Spleen (tissue), 7 donors: ENCODE results near the gene RNH1.
A peak's percentile ranks its signal among the peaks of the same experiment; 100 is the strongest.

ENCODE experiments used
- POLR2A ChIP-seq, 3 donors: fragments of 450-650 bp; IDR thresholded peaks; one replicate each; pipeline ENCODE4 v1.5.1; 2017; ENCODE audit warnings: antibody characterized with exemption in 3 of 3, mild to moderate bottlenecking in 1 of 3
- POLR2AphosphoS5 ChIP-seq, 3 donors: sonication (generic); formaldehyde crosslinking; IDR thresholded peaks; one replicate each; pipeline ENCODE4 v1.5.1; 2017; ENCODE audit warnings: antibody characterized with exemption in 3 of 3
- TF ChIP-seq, protein P1 (sequence below), 11 experiments: fragments of 200-600 bp in 7 of 11; fragments of 450-650 bp in 4 of 11; sonication (generic) in 4 of 11; IDR thresholded peaks in 8 of 11; conservative IDR thresholded peaks in 3 of 11; 1 replicate in 7 of 11; 2 replicates in 4 of 11; pipeline versions ENCODE4 v1.4.0 to v1.8.0; 2016 to 2021; ENCODE audit warnings: antibody characterized with exemption in 11 of 11, inconsistent platforms in 4 of 11, mild to moderate bottlenecking in 1 of 11
- donor health status: DM: no; HTN: no; CAD: no; lungs with moderate emphysema.
- donor health status: DM: no; HTN: no; CAD: no.
- donor health status: DM: no; HTN: no; CAD: no.

DNA sequence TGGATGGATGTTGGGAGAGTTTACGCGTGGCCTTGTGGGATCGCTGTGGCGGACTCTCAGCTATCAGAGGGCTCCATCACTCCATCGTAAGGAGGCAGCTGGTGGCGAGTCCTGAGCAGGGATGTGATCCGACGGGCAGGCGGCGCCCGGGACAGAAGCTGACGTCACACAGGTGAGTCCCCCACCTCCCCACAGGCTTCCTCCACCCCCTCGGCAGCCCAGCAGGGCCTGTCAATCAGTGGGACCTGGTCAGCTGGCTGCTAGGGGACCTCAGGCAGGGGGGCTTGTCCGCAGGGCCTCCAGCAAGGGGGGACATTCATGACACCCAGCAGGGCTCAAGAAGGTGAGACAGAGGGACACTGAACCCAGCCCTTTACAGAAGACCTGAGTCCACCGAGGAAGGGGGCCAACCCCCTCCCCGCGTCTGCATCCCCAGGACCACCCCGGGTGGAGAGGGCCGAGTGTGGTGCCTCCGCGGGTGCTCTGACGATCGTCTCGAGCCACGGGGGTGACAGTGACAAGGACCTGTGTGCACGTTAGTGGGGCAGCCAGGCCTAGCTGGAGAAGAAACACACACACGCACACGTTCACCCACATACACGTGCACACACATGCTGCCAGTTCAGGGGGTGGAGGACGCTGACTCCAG is 21.2 kb upstream of the RNH1 start:
- TF ChIP-seq, protein P1, sequence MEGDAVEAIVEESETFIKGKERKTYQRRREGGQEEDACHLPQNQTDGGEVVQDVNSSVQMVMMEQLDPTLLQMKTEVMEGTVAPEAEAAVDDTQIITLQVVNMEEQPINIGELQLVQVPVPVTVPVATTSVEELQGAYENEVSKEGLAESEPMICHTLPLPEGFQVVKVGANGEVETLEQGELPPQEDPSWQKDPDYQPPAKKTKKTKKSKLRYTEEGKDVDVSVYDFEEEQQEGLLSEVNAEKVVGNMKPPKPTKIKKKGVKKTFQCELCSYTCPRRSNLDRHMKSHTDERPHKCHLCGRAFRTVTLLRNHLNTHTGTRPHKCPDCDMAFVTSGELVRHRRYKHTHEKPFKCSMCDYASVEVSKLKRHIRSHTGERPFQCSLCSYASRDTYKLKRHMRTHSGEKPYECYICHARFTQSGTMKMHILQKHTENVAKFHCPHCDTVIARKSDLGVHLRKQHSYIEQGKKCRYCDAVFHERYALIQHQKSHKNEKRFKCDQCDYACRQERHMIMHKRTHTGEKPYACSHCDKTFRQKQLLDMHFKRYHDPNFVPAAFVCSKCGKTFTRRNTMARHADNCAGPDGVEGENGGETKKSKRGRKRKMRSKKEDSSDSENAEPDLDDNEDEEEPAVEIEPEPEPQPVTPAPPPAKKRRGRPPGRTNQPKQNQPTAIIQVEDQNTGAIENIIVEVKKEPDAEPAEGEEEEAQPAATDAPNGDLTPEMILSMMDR (IDR thresholded peaks at IDR 0.05 in 8 of 11, conservative IDR thresholded peaks at IDR 0.05 in 3 of 11), result no peak
- TF ChIP-seq POLR2AphosphoS5 (IDR thresholded peaks at IDR 0.05) (peak in 1 of 3 donors; percentile 10), POLR2A (IDR thresholded peaks at IDR 0.05) (no peak)
